HEK293 (cell line): Measurements from ENCODE around the gene EDC3.
A peak's percentile ranks its signal among the peaks of the same experiment; 100 is the strongest.

ENCODE experiments used
- CTCF ChIA-PET: fragments of 350-600 bp; formaldehyde crosslinking; extraction: SDS; loops from one replicate; lab custom pipeline; 2021; ENCODE audit warnings: antibody characterized with exemption; lab: Yijun Ruan, JAX
- POLR2A ChIA-PET: fragments of 300-600 bp; formaldehyde crosslinking; extraction: SDS; loops from one replicate; lab custom pipeline; 2020; ENCODE audit warnings: antibody characterized with exemption, inconsistent platforms; lab: Yijun Ruan, JAX
- H3K27ac ChIP-seq: fragments of 200-500 bp; sonication (Bioruptor generic); 2 replicates; pipeline ENCODE4 v1.5.1; 2014; ENCODE audit warnings: low read depth, low read length, control low read depth, inconsistent platforms; ENCODE audit errors: extremely low read depth
- H3K36me3 ChIP-seq, 2 experiments: fragments of 200-500 bp in 1 of 2; sonication (Bioruptor generic) in 1 of 2; 1 replicate in 1 of 2; 2 replicates in 1 of 2; pipeline ENCODE4 v1.5.1; 2014 to 2017; ENCODE audit warnings: inconsistent platforms in 2 of 2, low read length in 2 of 2; ENCODE audit not compliant: control insufficient read depth in 2 of 2, insufficient read depth in 1 of 2
- H3K4me1 ChIP-seq: fragments of 200-500 bp; sonication (Bioruptor generic); 2 replicates; pipeline ENCODE4 v1.5.1; 2014; ENCODE audit warnings: mild to moderate bottlenecking, low read length, inconsistent platforms; ENCODE audit not compliant: control insufficient read depth, insufficient read depth
- H3K4me3 ChIP-seq: 2 replicates; pipeline ENCODE4 v1.5.1; 2011; ENCODE audit warnings: low read depth, mild to moderate bottlenecking, control low read depth, low read length, moderate library complexity
- H3K9me3 ChIP-seq: fragments of 200-500 bp; sonication (Bioruptor generic); 2 replicates; pipeline ENCODE4 v1.5.1; 2014; ENCODE audit warnings: low read depth, low read length, inconsistent platforms; ENCODE audit not compliant: control insufficient read depth, insufficient read depth
- GLIS2 ChIP-seq: fragments of 450-650 bp; formaldehyde crosslinking; IDR thresholded peaks from 2 replicates; pipeline ENCODE4 v1.5.1; 2016; ENCODE audit warnings: missing biosample characterization, missing genetic modification characterization
- HOXA7 ChIP-seq: sonication (generic); formaldehyde crosslinking; IDR thresholded peaks from 2 replicates; pipeline ENCODE4 v1.8.1; 2022; ENCODE audit warnings: missing genetic modification reagents, borderline replicate concordance
- OVOL3 ChIP-seq: fragments of 450-650 bp; formaldehyde crosslinking; IDR thresholded peaks from 2 replicates; pipeline ENCODE4 v1.5.1; 2016; ENCODE audit warnings: missing biosample characterization, missing genetic modification characterization
- PRDM10 ChIP-seq: fragments of 450-650 bp; formaldehyde crosslinking; IDR thresholded peaks from 2 replicates; pipeline ENCODE4 v1.5.1; 2016; ENCODE audit warnings: missing biosample characterization, missing genetic modification characterization
- RBAK ChIP-seq: fragments of 450-650 bp; formaldehyde crosslinking; IDR thresholded peaks from 2 replicates; pipeline ENCODE4 v1.5.1; 2016; ENCODE audit warnings: missing biosample characterization, missing genetic modification characterization
- TCF7L2 ChIP-seq: IDR thresholded peaks from 2 replicates; pipeline ENCODE4 v1.6.1; 2011; ENCODE audit warnings: low read depth, mild to moderate bottlenecking, inconsistent platforms, low read length, moderate library complexity, borderline replicate concordance
- ZNF16 ChIP-seq: fragments of 450-650 bp; formaldehyde crosslinking; IDR thresholded peaks from 2 replicates; pipeline ENCODE4 v1.5.1; 2016; ENCODE audit warnings: low read depth, missing biosample characterization, missing genetic modification characterization
- ZNF19 ChIP-seq: fragments of 450-650 bp; formaldehyde crosslinking; IDR thresholded peaks from 2 replicates; pipeline ENCODE4; 2016; ENCODE audit warnings: missing biosample characterization, missing genetic modification characterization, low read depth
- ZNF223 ChIP-seq: fragments of 450-650 bp; formaldehyde crosslinking; IDR thresholded peaks from 2 replicates; pipeline ENCODE4 v1.5.1; 2016; ENCODE audit warnings: missing biosample characterization, missing genetic modification characterization
- ZNF341 ChIP-seq: fragments of 450-650 bp; formaldehyde crosslinking; IDR thresholded peaks from 2 replicates; pipeline ENCODE4; 2016; ENCODE audit warnings: low read depth, missing biosample characterization, missing genetic modification characterization
- ZNF398 ChIP-seq: fragments of 450-650 bp; formaldehyde crosslinking; IDR thresholded peaks from 2 replicates; pipeline ENCODE4 v1.5.1; 2017; ENCODE audit warnings: missing biosample characterization, missing genetic modification characterization
- ZNF416 ChIP-seq: fragments of 450-650 bp; formaldehyde crosslinking; IDR thresholded peaks from 2 replicates; pipeline ENCODE4 v1.5.1; 2016; ENCODE audit warnings: missing biosample characterization, missing genetic modification characterization
- ZNF747 ChIP-seq: fragments of 450-650 bp; formaldehyde crosslinking; IDR thresholded peaks from 2 replicates; pipeline ENCODE4 v1.5.1; 2016; ENCODE audit warnings: missing biosample characterization, missing genetic modification characterization
- ZNF777 ChIP-seq: fragments of 450-650 bp; formaldehyde crosslinking; IDR thresholded peaks from 2 replicates; pipeline ENCODE4 v1.5.1; 2017; ENCODE audit warnings: missing biosample characterization, missing genetic modification characterization, borderline replicate concordance
- TF ChIP-seq, protein P1 (sequence below): fragments of 450-650 bp; formaldehyde crosslinking; IDR thresholded peaks from 2 replicates; pipeline ENCODE4 v1.5.1; 2016; ENCODE audit warnings: missing biosample characterization, missing genetic modification characterization
- TF ChIP-seq, protein P2 (sequence below): fragments of 450-650 bp; formaldehyde crosslinking; IDR thresholded peaks from 2 replicates; pipeline ENCODE4 v1.5.1; 2016; ENCODE audit warnings: missing biosample characterization, missing genetic modification characterization
- TF ChIP-seq, protein P3 (sequence below): fragments of 450-650 bp; formaldehyde crosslinking; optimal IDR thresholded peaks from 2 replicates; pipeline ENCODE3; 2016; ENCODE audit warnings: missing biosample characterization, mild to moderate bottlenecking, missing genetic modification characterization

EDC3 gene

DNA sequence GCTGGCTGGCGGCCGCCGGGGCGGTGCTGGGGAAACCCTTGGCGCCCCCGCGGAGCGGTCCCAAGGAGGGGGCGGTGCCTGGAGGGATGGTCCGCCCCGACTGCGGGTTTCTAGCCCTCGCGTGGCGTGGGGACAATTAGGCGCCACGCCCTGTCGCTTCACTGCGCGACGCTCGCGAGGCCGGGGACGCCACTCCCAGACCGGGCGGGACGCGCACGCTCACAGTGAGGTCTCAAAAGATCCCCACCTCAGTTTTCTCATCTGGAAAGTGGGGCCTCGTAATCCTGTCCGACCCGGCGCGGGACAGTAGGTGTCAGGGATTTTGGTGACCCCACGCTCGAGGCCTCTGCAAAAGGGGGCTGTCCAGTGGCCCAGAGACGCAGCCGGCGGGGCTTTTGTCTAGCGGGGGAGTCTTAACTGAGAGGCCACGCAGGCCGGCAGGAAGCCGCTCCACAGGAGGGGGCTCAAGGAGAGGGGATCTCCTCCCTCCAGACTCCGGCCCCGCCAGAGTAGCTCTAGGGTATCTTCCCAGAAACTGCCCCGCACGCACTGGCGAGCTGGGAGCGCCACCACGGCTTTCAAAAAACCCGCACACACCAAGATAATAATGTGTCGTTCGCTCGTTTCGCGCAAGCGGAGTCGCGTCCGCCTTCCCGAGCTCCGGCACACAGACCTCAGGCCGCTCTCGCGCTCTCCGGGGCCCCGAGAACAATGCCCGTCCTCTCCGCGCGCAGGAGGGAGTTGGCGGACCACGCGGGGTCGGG lies 80.9 kb downstream of the EDC3 start (continued):
- TF ChIP-seq, protein P1, sequence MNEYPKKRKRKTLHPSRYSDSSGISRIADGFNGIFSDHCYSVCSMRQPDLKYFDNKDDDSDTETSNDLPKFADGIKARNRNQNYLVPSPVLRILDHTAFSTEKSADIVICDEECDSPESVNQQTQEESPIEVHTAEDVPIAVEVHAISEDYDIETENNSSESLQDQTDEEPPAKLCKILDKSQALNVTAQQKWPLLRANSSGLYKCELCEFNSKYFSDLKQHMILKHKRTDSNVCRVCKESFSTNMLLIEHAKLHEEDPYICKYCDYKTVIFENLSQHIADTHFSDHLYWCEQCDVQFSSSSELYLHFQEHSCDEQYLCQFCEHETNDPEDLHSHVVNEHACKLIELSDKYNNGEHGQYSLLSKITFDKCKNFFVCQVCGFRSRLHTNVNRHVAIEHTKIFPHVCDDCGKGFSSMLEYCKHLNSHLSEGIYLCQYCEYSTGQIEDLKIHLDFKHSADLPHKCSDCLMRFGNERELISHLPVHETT = peak; percentile 64; the same call in 1 of the 2 replicates
- TF ChIP-seq TCF7L2 = no peak
- TF ChIP-seq ZNF416 (tag by site-specific recombination) = no peak
- no peak for TF ChIP-seq ZNF747 (tag by site-specific recombination)
- no peak for TF ChIP-seq ZNF19
- no peak for TF ChIP-seq HOXA7 (CRISPR knock-in tag)
- peak; percentile 55; the same call in 1 of the 2 replicates for TF ChIP-seq ZNF398 (tag by site-specific recombination)
- TF ChIP-seq OVOL3 (tag by site-specific recombination) = 0 out of 2 replicates have a peak, but pooled peaks have one; percentile 46
- TF ChIP-seq, protein P2, sequence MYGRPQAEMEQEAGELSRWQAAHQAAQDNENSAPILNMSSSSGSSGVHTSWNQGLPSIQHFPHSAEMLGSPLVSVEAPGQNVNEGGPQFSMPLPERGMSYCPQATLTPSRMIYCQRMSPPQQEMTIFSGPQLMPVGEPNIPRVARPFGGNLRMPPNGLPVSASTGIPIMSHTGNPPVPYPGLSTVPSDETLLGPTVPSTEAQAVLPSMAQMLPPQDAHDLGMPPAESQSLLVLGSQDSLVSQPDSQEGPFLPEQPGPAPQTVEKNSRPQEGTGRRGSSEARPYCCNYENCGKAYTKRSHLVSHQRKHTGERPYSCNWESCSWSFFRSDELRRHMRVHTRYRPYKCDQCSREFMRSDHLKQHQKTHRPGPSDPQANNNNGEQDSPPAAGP = peak; percentile 91

DNA sequence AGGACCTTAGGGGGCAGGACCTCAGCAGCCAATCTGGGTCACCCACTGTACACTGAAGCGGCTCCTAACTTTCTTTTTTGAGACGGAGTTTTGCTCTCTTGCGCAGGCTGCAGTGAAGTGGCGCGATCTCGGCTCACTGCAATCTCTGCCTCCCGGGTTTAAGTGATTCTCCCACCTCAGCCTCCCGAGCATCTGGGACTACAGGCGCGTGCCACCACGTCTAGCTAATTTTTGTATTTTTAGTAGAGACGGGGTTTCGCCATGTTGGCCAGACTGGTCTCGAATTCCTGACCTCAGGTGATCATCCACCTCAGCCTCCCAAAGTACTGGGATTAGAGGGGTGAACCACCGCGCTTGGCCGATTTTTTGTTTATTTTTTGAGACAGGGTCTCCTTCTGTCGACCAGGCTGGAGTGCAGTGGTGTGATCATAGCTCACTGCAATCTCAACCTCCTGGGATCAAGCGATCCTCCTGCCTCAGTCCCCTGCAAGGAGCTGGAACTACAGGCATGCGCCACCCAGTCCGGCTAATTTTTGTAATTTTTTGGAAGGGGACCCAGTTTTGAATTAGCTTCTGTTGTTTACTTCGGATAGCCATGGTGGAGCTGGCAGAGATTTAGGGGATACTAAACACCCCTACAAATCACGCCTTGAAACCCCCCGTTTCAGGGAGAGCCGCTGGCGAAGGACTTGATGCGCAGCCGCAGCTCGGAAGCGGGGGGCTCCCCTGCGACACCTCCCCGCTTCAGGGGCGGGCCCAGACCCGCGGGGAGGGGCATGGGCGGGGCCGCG lies 81.7 kb downstream of the EDC3 start:
- peak overlapping the region; percentile 21 for H3K4me3 ChIP-seq
- H3K27ac ChIP-seq = no peak overlapping the region; the same call in 1 of the 2 replicates
- ChIA-PET POLR2A (interaction anchor here (0.7 to 5.1 kb wide), 8 partner anchors 10 to 621 kb away, joined by 3 to 53 read pairs (median 6); partner anchors contain the start of genes ARID3B and UBL7), CTCF (interaction anchor here (0.6 to 1.5 kb wide), 6 partner anchors 21 to 649 kb away, joined by 3 to 5 read pairs (median 4); partner anchors contain the start of gene ARID3B)
- no peaks in the 10 kb centered on the region for H3K9me3 ChIP-seq
- TF ChIP-seq, protein P2 = no peak
- peak; percentile 57; the same call in 1 of the 2 replicates for TF ChIP-seq ZNF223
- TF ChIP-seq PRDM10 (tag by site-specific recombination) = peak; percentile 98
- no peak for TF ChIP-seq ZNF341
- TF ChIP-seq ZNF777 = no peak
- peak; percentile 95; the same call in 1 of the 2 replicates for TF ChIP-seq GLIS2 (tag by site-specific recombination)
- no peak for TF ChIP-seq RBAK
- no peak for TF ChIP-seq ZNF16
- TF ChIP-seq, protein P3, sequence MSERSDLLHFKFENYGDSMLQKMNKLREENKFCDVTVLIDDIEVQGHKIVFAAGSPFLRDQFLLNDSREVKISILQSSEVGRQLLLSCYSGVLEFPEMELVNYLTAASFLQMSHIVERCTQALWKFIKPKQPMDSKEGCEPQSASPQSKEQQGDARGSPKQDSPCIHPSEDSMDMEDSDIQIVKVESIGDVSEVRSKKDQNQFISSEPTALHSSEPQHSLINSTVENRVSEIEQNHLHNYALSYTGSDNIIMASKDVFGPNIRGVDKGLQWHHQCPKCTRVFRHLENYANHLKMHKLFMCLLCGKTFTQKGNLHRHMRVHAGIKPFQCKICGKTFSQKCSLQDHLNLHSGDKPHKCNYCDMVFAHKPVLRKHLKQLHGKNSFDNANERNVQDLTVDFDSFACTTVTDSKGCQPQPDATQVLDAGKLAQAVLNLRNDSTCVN (tag by site-specific recombination) = no peak
- peaks cover under 1 to 21% of the 10 kb centered on the region in 2 experiments; a peak in 2 of 3 replicates for H3K36me3 ChIP-seq
- peaks cover 9% of the 10 kb centered on the region for H3K4me1 ChIP-seq
